PFSK-1 (cell line): ENCODE measurements around the gene RNPS1.

Source experiments
- FOXP2 ChIP-seq: optimal IDR thresholded peaks from 2 replicates; pipeline ENCODE3; 2011; ENCODE audit warnings: borderline replicate concordance, control low read depth, inconsistent platforms; ENCODE audit not compliant: insufficient read depth; ENCODE audit errors: extremely low read length, extremely low read depth
- POLR2AphosphoS5 ChIP-seq: IDR thresholded peaks from 2 replicates; pipeline ENCODE4 v1.6.1; 2012; ENCODE audit warnings: low read depth, mild to moderate bottlenecking, control low read depth, low read length, moderate library complexity
- REST ChIP-seq, 2 experiments: IDR thresholded peaks; 2 replicates each; pipeline versions ENCODE4 v1.6.1 to v1.8.0; 2011 to 2012; ENCODE audit warnings: low read depth in 2 of 2, low read length in 2 of 2, control low read depth in 1 of 2, inconsistent platforms in 1 of 2, mild to moderate bottlenecking in 1 of 2, moderate library complexity in 1 of 2; ENCODE audit not compliant: insufficient read depth in 1 of 2
- SIN3A ChIP-seq: IDR thresholded peaks from 2 replicates; pipeline ENCODE4 v1.6.1; 2012; ENCODE audit warnings: mild to moderate bottlenecking, low read length, moderate library complexity, borderline replicate concordance; ENCODE audit not compliant: insufficient read depth
- TAF1 ChIP-seq: IDR thresholded peaks from 2 replicates; pipeline ENCODE4 v1.6.1; 2012; ENCODE audit warnings: low read length, control low read depth, borderline replicate concordance; ENCODE audit not compliant: insufficient read depth

- TF ChIP-seq REST (IDR thresholded peaks at IDR 0.05; ENCODE audit: insufficient read depth in 1 of 2, low read depth in 2 of 2, low read length in 2 of 2) (no peak), SIN3A (no peak), POLR2AphosphoS5 (no peak), TAF1 (no peak), FOXP2 (no peak)
Observed at GRCh38 chr16:2243781-2244180, 24.1 kb downstream of the RNPS1 start.
